OCI-LY1 (cell line): ENCODE measurements around the gene PSMD2.

ENCODE experiments used
- CTCF ChIP-seq: fragments of 200-600 bp; sonication (generic), shearing (Covaris generic); IDR thresholded peaks from 2 replicates; pipeline ENCODE4 v1.5.1; 2017; ENCODE audit warnings: mild to moderate bottlenecking, antibody characterized with exemption, low read length, moderate library complexity, mixed read lengths
- EZH2 ChIP-seq: fragments of 200-600 bp; sonication (generic), shearing (Covaris generic); IDR thresholded peaks from 2 replicates; pipeline ENCODE4 v1.8.0; 2017; ENCODE audit warnings: borderline replicate concordance, mixed run types, mild to moderate bottlenecking, antibody characterized with exemption, low read length, moderate library complexity, mixed read lengths

GRCh38 chr3:184275961-184276910, 22.8 kb upstream of the PSMD2 start, which contains the start of gene ECE2:
- TF ChIP-seq CTCF (no peak), EZH2 (no peak)
